ENCODE measurements around the gene CELF2.

CELF2 gene

GRCh38 chr10:11253385-11254002 is 235.8 kb downstream of the CELF2 start:
- no peak overlapping the region for H3K27ac ChIP-seq
- TF ChIP-seq CTCF (conservative IDR thresholded peaks at IDR 0.05) (no peak), ZFX (IDR thresholded peaks at IDR 0.05) (no peak)

- TF ChIP-seq ZFX (IDR thresholded peaks at IDR 0.05), result no peak
- TF ChIP-seq CTCF (conservative IDR thresholded peaks at IDR 0.05), result no peak
- H3K27ac ChIP-seq, result no peak overlapping the region
Measured at GRCh38 chr10:11255156-11255555, 237.5 kb downstream of the CELF2 start.

GRCh38 chr10:11255796-11256444 is 238.2 kb downstream of the CELF2 start:
- TF ChIP-seq ZFX (IDR thresholded peaks at IDR 0.05), result no peak
- TF ChIP-seq CTCF (conservative IDR thresholded peaks at IDR 0.05), result no peak
- no peak overlapping the region for H3K27ac ChIP-seq

GRCh38 chr10:11256896-11257295 is 239.2 kb downstream of the CELF2 start:
- TF ChIP-seq ZFX (IDR thresholded peaks at IDR 0.05) (no peak), CTCF (conservative IDR thresholded peaks at IDR 0.05) (no peak)
- no peak overlapping the region for H3K27ac ChIP-seq

GRCh38 chr10:11257440-11258090 is 239.9 kb downstream of the CELF2 start:
- H3K27ac ChIP-seq, result no peak overlapping the region
- TF ChIP-seq CTCF (conservative IDR thresholded peaks at IDR 0.05) (no peak), ZFX (IDR thresholded peaks at IDR 0.05) (no peak)

- TF ChIP-seq CTCF (conservative IDR thresholded peaks at IDR 0.05) (peak; percentile 34), ZFX (IDR thresholded peaks at IDR 0.05) (no peak)
- H3K27ac ChIP-seq, result no peak overlapping the region
Measured at GRCh38 chr10:11260170-11260569, 242.5 kb downstream of the CELF2 start.

GRCh38 chr10:11261143-11261542 is 243.5 kb downstream of the CELF2 start:
- no peak for TF ChIP-seq CTCF (conservative IDR thresholded peaks at IDR 0.05)
- no peak for TF ChIP-seq ZFX (IDR thresholded peaks at IDR 0.05)
- no peak overlapping the region for H3K27ac ChIP-seq
